Natural killer cell (primary cell): ENCODE data around the gene PPP1R26. TPM values are rescaled to one million over a fixed set of nuclear protein-coding genes. Genes with fewer than 3 reads are reported as not detected.
A peak's percentile ranks its signal among the peaks of the same experiment; 100 is the strongest.
"Not testable (repeated sequence)": the region's sequence is repeated elsewhere in the genome, so short reads cannot be mapped to it uniquely, and the experiment has no call there.

ENCODE experiments used
- ATAC-seq, 3 donors: fragments of 150-1000 bp in 2 of 3; fragments of 200-7000 bp in 1 of 3; cut with Tn5 transposase; 1 replicate in 1 of 3; 2 replicates in 2 of 3; pipeline ENCODE4 v1.10.0; 2021; ENCODE audit warnings: mild to moderate bottlenecking in 2 of 3, moderate library complexity in 2 of 3
- DNase-seq, 2 donors: peaks; one replicate each; pipeline versions ENCODE4 v3.0.0 to v3.0.0-alpha.2; 2013 to 2021; ENCODE audit warnings: mixed read lengths in 1 of 2
- H3K27ac ChIP-seq: one replicate; pipeline ENCODE4 v1.5.1; 2013; ENCODE audit warnings: mild to moderate bottlenecking, low read length
- H3K27me3 ChIP-seq: one replicate; pipeline ENCODE4 v1.6.1; 2013; ENCODE audit warnings: low read length; ENCODE audit not compliant: control insufficient read depth, insufficient read depth
- H3K36me3 ChIP-seq: one replicate; pipeline ENCODE4 v1.6.1; 2013; ENCODE audit warnings: low read length; ENCODE audit not compliant: control insufficient read depth, insufficient read depth
- H3K4me1 ChIP-seq: one replicate; pipeline ENCODE4 v1.6.1; 2013; ENCODE audit warnings: low read length; ENCODE audit not compliant: control insufficient read depth, insufficient read depth
- H3K4me3 ChIP-seq: one replicate; pipeline ENCODE4 v1.5.1; 2013; ENCODE audit warnings: low read length
- H3K9me3 ChIP-seq: one replicate; pipeline ENCODE4 v1.6.1; 2013; ENCODE audit warnings: low read length; ENCODE audit not compliant: control insufficient read depth, insufficient read depth
- H3K27ac Mint-ChIP-seq, 2 donors: one replicate each; pipeline ENCODE4 v1.8.0; 2022; ENCODE audit warnings: mild to moderate bottlenecking in 2 of 2, mixed read lengths in 2 of 2, moderate library complexity in 1 of 2
- H3K27me3 Mint-ChIP-seq, 2 donors: one replicate each; pipeline ENCODE4 v1.8.0; 2022; ENCODE audit warnings: low read depth in 2 of 2, mixed read lengths in 2 of 2
- H3K36me3 Mint-ChIP-seq: one replicate; pipeline ENCODE4 v1.8.0; 2022; ENCODE audit warnings: mixed read lengths
- H3K4me1 Mint-ChIP-seq, 2 donors: one replicate each; pipeline ENCODE4 v1.8.0; 2022; ENCODE audit warnings: mixed read lengths in 2 of 2
- H3K4me3 Mint-ChIP-seq: one replicate; pipeline ENCODE4 v1.8.0; 2022; ENCODE audit warnings: mild to moderate bottlenecking, moderate library complexity, mixed read lengths
- H3K9me3 Mint-ChIP-seq, 2 donors: one replicate each; pipeline ENCODE4 v1.8.0; 2022; ENCODE audit warnings: mixed read lengths in 2 of 2
- CTCF ChIP-seq: fragments of 200-600 bp; IDR thresholded peaks from one replicate; pipeline ENCODE4 v1.8.0; 2022; ENCODE audit warnings: antibody characterized with exemption
- WGBS: methylation state at CpG from one replicate; pipeline ENCODE4 v1.1.7; 2013; ENCODE audit warnings: missing lambda C conversion rate; ENCODE audit not compliant: insufficient coverage; 5-methylcytosine and 5-hydroxymethylcytosine counted together
- intact Hi-C: fragments of 100-400 bp; cut with micrococcal nuclease; formaldehyde crosslinking; loops from one replicate; pipeline ENCODE4 v1.14.2; 2022
- total RNA-seq, 4 donors: library from RNA; stranded (reverse); fragments of 120-200 nt in 1 of 4; gene quantifications; one replicate each; pipeline versions ENCODE4 v1.2.3 to v1.2.4, GENCODE V29; 2013 to 2022

Gene PPP1R26
- total RNA-seq = 1 to 10 TPM; 3.2 to 5.3 (median 3.6) TPM
- 4.5 TPM for total RNA-seq (2013)

GRCh38 chr9:135479469-135480052, at the start of gene PPP1R26:
PPP1R26 (plus strand) TSS chr9:135479782; CDS start chr9:135484511, 4,729 bp downstream.
- H3K27ac ChIP-seq = no peak within 1 kb of the TSS
- peaks cover 0 to 8% of the 10 kb centered on the region in 2 donors for H3K27me3 Mint-ChIP-seq
- H3K36me3 ChIP-seq = no peaks in the 10 kb centered on the region
- DNase-seq (no peak), ATAC-seq (peak; percentile 6 to 24 (median 16))
- H3K27me3 ChIP-seq = no peaks in the 10 kb centered on the region
- peak within 1 kb of the TSS; percentile 97 for H3K4me3 Mint-ChIP-seq
- no peaks in the 10 kb centered on the region for H3K9me3 ChIP-seq
- WGBS = under 1% methylated on average over 99 of the region's 103 CpGs
- peaks cover 5 to 9% of the 10 kb centered on the region in 2 donors for H3K4me1 Mint-ChIP-seq
- TF ChIP-seq CTCF = no peak
- no peaks in the 10 kb centered on the region for H3K36me3 Mint-ChIP-seq
- no peaks in the 10 kb centered on the region for H3K9me3 Mint-ChIP-seq
- peaks cover 23% of the 10 kb centered on the region for H3K4me1 ChIP-seq
- H3K27ac Mint-ChIP-seq = peak within 1 kb of the TSS; percentile 53 to 79
- intact Hi-C loops = no loop called here
- peak within 1 kb of the TSS; percentile 56 for H3K4me3 ChIP-seq

GRCh38 chr9:135437259-135437658, 42.3 kb upstream of the PPP1R26 start:
- H3K27me3 ChIP-seq = no peaks in the 10 kb centered on the region
- no peaks in the 10 kb centered on the region for H3K4me1 ChIP-seq
- Mint-ChIP-seq H3K4me1 (no peaks in the 10 kb centered on the region), H3K4me3 (no peak overlapping the region), H3K36me3 (peaks cover 6% of the 10 kb centered on the region), H3K27me3 (peaks cover 0 to 11% of the 10 kb centered on the region in 2 donors), H3K9me3 (peaks cover 6 to 8% of the 10 kb centered on the region in 2 donors), H3K27ac (no peak overlapping the region)
- intact Hi-C loops = no loop called here
- no peak for ATAC-seq
- WGBS = no CpG with 5 or more reads among the region's 4 CpGs
- TF ChIP-seq CTCF = no peak
- no peak for DNase-seq
- H3K36me3 ChIP-seq = no peaks in the 10 kb centered on the region
- no peak overlapping the region for H3K27ac ChIP-seq
- peaks cover 5% of the 10 kb centered on the region for H3K9me3 ChIP-seq
- H3K4me3 ChIP-seq = no peak overlapping the region

- DNase-seq, intact Hi-C loops, H3K9me3 ChIP-seq, H3K9me3 Mint-ChIP-seq, H3K36me3 Mint-ChIP-seq, H3K4me1 ChIP-seq, H3K4me1 Mint-ChIP-seq, H3K4me3 Mint-ChIP-seq, ATAC-seq, H3K27ac ChIP-seq, H3K4me3 ChIP-seq, H3K27ac Mint-ChIP-seq, H3K36me3 ChIP-seq, H3K27me3 ChIP-seq: not testable (repeated sequence)
- 95% methylated on average over 11 of the region's 11 CpGs for WGBS
- peaks cover 0 to 15% of the 10 kb centered on the region in 2 donors for H3K27me3 Mint-ChIP-seq
Measured at GRCh38 chr9:135437696-135438095, 41.9 kb upstream of the PPP1R26 start.

GRCh38 chr9:135438581-135439232, 40.9 kb upstream of the PPP1R26 start:
- H3K4me1 Mint-ChIP-seq, H3K9me3 Mint-ChIP-seq, H3K27ac ChIP-seq, H3K27me3 ChIP-seq, H3K36me3 ChIP-seq, H3K4me3 ChIP-seq, ATAC-seq, H3K27ac Mint-ChIP-seq, H3K9me3 ChIP-seq, intact Hi-C loops, H3K4me3 Mint-ChIP-seq, DNase-seq, H3K36me3 Mint-ChIP-seq, H3K4me1 ChIP-seq: not testable (repeated sequence)
- peaks cover 6 to 17% of the 10 kb centered on the region in 2 donors for H3K27me3 Mint-ChIP-seq
- 75% methylated on average over 12 of the region's 14 CpGs for whole genome bisulfite sequencing

- H3K9me3 ChIP-seq, intact Hi-C loops, H3K36me3 ChIP-seq, H3K27ac ChIP-seq, H3K4me3 ChIP-seq, H3K4me1 Mint-ChIP-seq, H3K9me3 Mint-ChIP-seq, H3K36me3 Mint-ChIP-seq, DNase-seq, ATAC-seq, H3K4me1 ChIP-seq, H3K4me3 Mint-ChIP-seq, H3K27ac Mint-ChIP-seq, H3K27me3 ChIP-seq: not testable (repeated sequence)
- H3K27me3 Mint-ChIP-seq = peaks cover 6 to 17% of the 10 kb centered on the region in 2 donors
- WGBS = 87% methylated on average over 7 of the region's 7 CpGs
Measured at GRCh38 chr9:135439514-135439913, 40.1 kb upstream of the PPP1R26 start.
